ENCODE measurements around the gene TUSC2.

The TUSC2 gene

GRCh38 chr3:50354186-50354764, 26.3 kb upstream of the TUSC2 start:
- DNase-seq = no peak

GRCh38 chr3:50353245-50354004, 25.4 kb upstream of the TUSC2 start:
- DNase-seq = no peak

- DNase-seq = no peak
Observed at GRCh38 chr3:50352781-50353180, 24.8 kb upstream of the TUSC2 start.

GRCh38 chr3:50351323-50351697, 23.3 kb upstream of the TUSC2 start:
- no peak for DNase-seq

GRCh38 chr3:50350527-50351322, 22.7 kb upstream of the TUSC2 start, which contains the start of the genes CYB561D2 and NPRL2:
TSS of gene CYB561D2 (plus strand) at chr3:50350862. CDS start at chr3:50351434, 572 bp downstream.
TSS of gene NPRL2 (minus strand) at chr3:50350775. CDS start at chr3:50350652, 123 bp downstream.
- DNase-seq = peak; percentile 71

- no peak for DNase-seq
Observed at GRCh38 chr3:50350213-50350526, 22.1 kb upstream of the TUSC2 start.

- peak; percentile 50 for DNase-seq
Observed at GRCh38 chr3:50347187-50347813, 19.3 kb upstream of the TUSC2 start.

GRCh38 chr3:50345586-50346234, 17.7 kb upstream of the TUSC2 start, which contains the start of gene ZMYND10:
TSS of gene ZMYND10 (minus strand) at chr3:50345732. CDS start at chr3:50345579, 153 bp downstream.
- DNase-seq = no peak

GRCh38 chr3:50345008-50345407, 17.0 kb upstream of the TUSC2 start:
- DNase-seq = no peak

GRCh38 chr3:50342813-50343633, 15.0 kb upstream of the TUSC2 start:
- DNase-seq = no peak

- DNase-seq = no peak
Observed at GRCh38 chr3:50341996-50342650, 14.1 kb upstream of the TUSC2 start.

- no peak for DNase-seq
Observed at GRCh38 chr3:50341537-50341936, 13.5 kb upstream of the TUSC2 start.

GRCh38 chr3:50340448-50341329, 12.7 kb upstream of the TUSC2 start, which contains the start of gene RASSF1:
TSS of gene RASSF1 (minus strand) at chr3:50340836. CDS start at chr3:50340805, 31 bp downstream.
- DNase-seq = no peak

GRCh38 chr3:50340147-50340447, 12.1 kb upstream of the TUSC2 start:
- DNase-seq = no peak

- DNase-seq = no peak
Observed at GRCh38 chr3:50339485-50340146, 11.6 kb upstream of the TUSC2 start.

GRCh38 chr3:50338965-50339364, 10.9 kb upstream of the TUSC2 start:
- DNase-seq = no peak

GRCh38 chr3:50337175-50337861, 9.3 kb upstream of the TUSC2 start:
- peak; percentile 92 for DNase-seq

- DNase-seq = no peak
Observed at GRCh38 chr3:50336452-50337174, 8.6 kb upstream of the TUSC2 start.

All from NCI-H2029 (cell line).